HS-5 (cell line): Measurements from ENCODE around the gene OR2D2.
"Not testable (repeated sequence)": the region's sequence is repeated elsewhere in the genome, so short reads cannot be mapped to it uniquely, and the experiment has no call there.

ENCODE experiments used
- DNase-seq: peaks from one replicate; pipeline ENCODE4 v3.0.0-alpha.2; 2012; ENCODE audit warnings: low read depth

OR2D2 gene

DNA sequence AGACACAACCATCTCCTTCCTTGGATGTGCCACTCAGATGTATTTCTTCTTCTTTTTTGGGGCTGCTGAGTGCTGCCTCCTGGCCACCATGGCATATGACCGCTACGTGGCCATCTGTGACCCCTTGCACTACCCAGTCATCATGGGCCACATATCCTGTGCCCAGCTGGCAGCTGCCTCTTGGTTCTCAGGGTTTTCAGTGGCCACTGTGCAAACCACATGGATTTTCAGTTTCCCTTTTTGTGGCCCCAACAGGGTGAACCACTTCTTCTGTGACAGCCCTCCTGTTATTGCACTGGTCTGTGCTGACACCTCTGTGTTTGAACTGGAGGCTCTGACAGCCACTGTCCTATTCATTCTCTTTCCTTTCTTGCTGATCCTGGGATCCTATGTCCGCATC lies 15.4 kb downstream of the OR2D2 start:
- DNase-seq, result no peak

DNA sequence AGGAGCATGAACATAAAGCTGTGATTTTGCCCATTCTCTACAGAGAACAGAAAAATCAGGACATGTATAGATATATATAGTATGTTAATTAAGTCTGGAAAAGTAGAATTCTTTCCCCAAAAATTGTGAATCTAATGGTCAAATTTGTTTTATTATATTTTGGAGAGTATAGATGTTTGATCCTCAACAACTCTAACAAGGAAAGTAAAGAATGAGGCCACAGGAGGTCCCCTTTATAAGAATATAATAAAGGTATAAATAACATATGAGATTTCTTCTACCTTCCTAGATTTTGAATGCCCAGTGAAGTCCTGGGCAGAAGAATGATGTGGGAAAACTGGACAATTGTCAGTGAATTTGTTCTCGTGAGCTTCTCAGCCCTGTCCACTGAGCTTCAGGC lies 16.0 kb downstream of the OR2D2 start, which contains the start of gene OR10A4:
Gene OR10A4 (plus strand): TSS at position 301 of the 400 bp plus-strand sequence. CDS start 23 bp downstream, at position 324.
- no peak for DNase-seq

DNA sequence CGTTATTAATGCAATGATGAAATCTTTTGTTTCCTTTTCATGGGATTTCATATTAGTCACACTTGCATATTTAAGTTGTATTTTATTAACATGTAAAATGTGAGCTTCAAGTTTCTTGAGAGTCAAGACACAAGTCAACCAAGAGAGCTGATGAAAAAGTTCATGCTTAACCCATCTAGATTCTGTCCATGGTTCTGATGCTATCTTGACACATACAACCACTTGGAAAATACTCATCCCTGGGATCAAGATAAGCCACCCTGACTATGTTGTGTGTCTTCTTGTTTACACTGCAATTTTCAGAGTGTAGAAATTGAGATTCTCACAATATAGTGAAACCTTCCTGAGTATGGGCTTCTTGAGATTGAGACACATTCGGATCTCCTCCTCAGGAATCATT lies 16.5 kb downstream of the OR2D2 start:
- DNase-seq, result no peak

DNA sequence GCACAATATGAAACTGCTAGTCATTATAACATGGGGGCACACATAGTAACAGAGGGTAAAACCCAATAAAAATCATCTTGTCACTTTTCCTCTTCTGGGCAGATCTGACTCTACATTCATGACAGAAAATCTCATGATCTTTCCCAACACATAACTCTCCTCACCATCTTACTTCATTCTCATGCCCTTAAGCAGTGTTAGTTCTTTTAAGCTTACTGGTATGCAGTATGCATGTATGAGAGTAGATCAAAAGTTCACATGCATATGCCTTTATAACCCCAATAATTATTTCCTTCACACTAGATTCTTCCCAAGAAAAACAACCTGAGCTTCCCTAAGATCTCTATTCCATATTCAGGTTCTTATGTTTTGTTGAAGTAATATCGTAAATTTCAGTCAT lies 21.0 kb downstream of the OR2D2 start:
- no peak for DNase-seq

DNA sequence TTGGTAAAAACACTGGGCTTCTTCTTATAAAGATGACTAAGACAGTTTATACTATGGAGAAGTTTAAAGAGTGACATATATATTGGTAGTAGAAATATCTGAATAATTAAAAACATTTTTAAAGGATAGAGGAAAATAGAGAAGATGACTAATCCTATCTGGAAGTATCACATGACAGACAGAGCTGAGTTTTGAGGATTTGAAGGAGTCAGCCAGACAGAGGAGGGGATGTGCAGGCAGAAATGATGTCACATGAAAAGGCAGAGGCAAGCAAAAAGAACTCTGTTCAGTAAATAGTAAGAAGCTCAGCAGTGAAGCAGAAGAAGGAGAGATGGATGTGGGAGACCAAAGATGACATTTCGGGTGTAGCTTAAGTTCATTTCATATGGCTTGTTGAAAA lies 27.9 kb downstream of the OR2D2 start:
- DNase-seq, result peak; percentile 36

DNA sequence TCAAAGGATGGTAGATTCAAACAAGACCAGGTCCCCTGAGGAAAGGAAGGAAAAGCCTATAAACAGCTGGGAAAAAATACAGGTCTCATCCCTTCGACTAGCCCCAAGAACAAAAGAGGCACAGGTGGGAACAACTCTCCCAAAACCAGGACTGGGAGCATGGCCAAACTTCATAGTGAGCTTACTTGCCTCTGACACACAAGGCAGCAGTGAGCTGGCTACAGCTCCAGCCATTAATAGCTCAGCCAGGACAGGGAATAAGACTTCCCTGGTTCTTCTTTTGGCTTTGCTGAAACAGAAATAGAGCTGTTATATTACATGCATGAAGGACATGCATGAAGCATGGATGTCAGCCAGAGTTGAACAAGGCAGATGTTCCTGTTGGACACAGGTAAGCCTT lies 29.3 kb downstream of the OR2D2 start, which contains the start of gene OR10A2:
Gene OR10A2 (plus strand): TSS at position 97 of the 400 bp plus-strand sequence. CDS start 6,698 bp downstream, outside the sequence.
- DNase-seq, result no peak

DNA sequence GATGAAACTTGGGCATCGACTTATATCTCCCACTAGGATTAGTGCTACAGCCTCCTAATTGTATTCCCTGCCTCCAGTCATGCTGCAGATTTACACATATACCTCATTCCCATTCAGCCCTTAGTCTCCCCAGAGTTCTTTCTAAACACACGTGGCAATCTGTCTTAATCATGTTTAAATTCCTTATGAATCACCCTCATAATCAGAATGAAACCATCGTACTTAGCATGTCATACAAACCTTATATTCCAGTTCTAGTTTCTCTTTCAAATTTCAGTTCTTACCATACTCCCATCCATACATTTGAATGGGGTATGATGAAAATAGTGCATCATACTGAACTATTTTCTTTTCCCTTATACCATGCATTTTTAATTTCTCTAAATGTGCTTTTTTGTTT lies 35.4 kb downstream of the OR2D2 start:
- DNase-seq, result peak; percentile 26

DNA sequence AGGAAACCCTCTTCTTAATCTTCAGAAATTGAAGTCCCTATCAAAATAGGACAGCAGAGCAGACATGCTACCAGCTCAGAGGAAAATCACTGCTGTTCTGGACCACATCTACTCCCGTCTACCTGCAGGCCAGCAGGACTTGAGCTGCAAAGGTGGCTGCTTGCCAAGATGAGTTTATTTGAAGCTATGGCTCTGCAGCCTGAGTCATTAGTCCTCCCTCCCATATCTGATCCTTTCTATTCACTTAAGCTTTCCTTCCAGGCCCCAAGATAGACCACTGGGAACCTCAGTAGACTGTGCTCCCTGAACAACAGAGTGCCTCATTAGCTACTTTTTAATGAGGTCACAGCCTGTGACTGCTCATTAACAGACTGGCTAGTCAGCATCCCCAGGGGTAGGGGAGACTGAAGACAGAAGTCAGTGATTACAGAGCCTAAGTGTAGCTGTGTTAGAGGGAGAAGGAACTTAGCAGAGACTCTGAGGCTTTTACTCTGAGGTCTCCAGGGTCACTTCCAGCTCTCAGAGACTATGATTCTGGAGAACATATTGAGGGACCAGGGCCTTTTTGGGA lies 36.2 kb downstream of the OR2D2 start:
- DNase-seq, result peak; percentile 26

DNA sequence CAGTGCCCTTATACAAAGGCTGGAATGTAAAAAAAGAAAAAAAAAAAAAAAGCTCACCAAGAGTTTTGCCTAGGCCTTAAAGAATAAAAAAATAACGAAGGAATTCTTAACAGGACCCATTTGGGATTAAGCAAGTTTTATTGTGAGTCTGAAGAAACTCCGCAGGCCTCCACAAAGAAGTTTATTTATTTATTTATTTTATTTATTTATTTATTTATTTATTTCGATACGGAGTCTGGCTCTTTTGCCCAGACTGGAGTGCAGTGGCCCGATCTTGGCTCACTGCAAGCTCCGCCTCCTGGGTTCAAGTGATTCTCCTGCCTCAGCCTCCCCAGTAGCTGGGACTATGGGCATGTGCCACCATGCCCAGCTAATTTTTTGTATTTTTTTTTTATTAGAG lies 37.5 kb downstream of the OR2D2 start:
- DNase-seq, result not testable (repeated sequence)

DNA sequence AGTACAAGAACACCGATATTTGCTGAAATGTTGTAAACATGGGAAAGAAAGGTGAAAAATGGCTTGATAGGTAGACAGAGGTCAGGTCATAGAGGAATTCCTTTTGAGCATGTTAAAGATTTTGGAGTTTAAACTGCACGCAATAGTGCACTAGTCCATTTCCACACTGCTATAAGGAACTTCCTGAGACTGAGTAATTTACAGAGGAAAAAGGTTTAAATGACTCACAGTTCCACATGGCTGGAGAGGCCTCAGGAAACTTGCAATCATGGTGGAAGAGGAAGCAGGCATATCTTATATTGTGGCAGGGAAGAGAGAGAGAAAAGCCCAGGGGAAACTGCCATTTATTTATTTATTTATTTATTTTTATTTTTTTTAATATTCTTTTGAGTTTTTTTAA lies 41.8 kb downstream of the OR2D2 start:
- DNase-seq, result no peak

DNA sequence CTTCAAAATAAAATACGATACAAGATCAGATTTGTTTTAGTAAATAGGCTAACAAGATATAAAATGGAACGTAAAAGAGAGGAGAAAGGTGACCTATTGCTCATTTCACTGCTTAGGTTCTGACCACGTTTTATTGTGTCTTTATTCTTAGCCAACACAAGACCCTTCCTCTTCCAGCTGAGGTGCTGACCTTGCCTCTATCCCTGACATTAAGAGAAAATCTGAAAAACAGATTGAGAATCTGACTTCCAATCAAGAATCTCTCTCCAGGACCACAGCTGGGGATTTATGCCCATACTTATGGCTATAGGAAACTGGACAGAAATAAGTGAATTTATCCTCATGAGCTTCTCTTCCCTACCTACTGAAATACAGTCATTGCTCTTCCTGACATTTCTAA lies 46.9 kb downstream of the OR2D2 start, which contains the start of gene OR10A5:
Gene OR10A5 (plus strand): TSS at position 301 of the 400 bp plus-strand sequence. CDS start 0 bp downstream, at position 301.
- DNase-seq, result no peak

DNA sequence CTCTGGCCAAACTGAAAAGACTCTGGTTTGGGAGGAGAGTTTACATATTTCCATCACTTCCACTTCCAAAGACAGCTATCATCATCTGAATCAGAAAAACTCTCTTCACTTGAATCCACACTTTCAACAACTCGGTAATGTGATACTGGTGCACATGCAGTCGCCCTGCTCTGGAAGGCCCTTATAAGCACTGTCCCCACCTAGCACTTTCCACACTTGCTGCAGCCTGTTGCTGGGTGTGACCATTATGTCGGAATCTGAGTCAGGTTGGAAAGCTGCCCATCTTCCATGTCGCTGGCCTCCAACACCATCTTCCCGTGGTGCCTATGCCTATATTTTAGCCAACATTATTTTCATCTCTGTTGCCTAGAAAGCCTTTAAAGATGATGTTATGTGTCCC lies 47.9 kb downstream of the OR2D2 start:
- DNase-seq, result no peak

DNA sequence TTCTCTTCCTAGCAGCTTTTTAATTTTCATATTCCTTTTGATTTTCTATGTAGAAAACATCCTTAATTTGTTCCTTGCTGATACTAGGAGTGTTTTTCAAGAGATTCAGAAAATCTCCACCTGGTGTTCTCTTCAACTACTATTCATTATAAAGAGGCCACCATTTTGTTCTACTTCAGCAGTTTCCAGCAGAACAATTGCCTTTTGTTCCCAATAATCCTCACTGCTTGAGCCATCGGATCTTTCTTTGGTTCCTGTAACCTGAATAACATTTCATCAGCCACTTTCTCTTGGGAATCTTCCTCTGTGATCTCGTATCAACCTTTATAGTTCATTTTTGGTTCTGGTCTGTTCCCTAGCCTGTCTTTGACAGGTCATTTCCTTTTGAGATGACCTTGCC lies 48.6 kb downstream of the OR2D2 start:
- no peak for DNase-seq

DNA sequence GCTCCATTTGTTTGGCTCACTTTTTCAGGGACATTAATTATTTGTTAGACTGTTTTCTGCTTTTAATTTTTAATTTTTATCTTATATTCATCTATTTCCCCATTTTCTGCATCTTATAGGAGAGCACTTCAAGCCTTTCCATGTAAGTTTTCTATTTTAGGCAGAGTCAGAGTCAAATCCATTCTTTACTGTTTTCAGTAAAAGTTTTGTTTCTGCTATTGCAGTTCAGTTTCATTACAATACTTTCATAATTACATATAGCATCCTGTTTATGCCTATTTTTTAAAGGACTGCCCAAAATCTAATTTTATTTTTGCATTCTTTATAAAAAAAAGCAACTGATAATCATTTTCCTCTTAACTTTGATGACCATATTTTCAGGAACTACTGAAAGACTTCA lies 50.6 kb downstream of the OR2D2 start:
- no peak for DNase-seq
